Body of pancreas (tissue), 4 donors: ENCODE results near the gene KLHDC8B.

Experiments
- POLR2A ChIP-seq, 3 donors: fragments of 450-650 bp; IDR thresholded peaks; one replicate each; pipeline ENCODE4 v1.6.1; 2016; ENCODE audit warnings: antibody characterized with exemption in 3 of 3, mild to moderate bottlenecking in 2 of 3
- TF ChIP-seq, protein P1 (sequence below), 7 experiments: fragments of 450-650 bp in 4 of 7; fragments of 200-600 bp in 3 of 7; sonication (generic) in 3 of 7; IDR thresholded peaks; one replicate each; pipeline ENCODE4 v1.5.1; 2016 to 2019; ENCODE audit warnings: antibody characterized with exemption in 7 of 7

DNA sequence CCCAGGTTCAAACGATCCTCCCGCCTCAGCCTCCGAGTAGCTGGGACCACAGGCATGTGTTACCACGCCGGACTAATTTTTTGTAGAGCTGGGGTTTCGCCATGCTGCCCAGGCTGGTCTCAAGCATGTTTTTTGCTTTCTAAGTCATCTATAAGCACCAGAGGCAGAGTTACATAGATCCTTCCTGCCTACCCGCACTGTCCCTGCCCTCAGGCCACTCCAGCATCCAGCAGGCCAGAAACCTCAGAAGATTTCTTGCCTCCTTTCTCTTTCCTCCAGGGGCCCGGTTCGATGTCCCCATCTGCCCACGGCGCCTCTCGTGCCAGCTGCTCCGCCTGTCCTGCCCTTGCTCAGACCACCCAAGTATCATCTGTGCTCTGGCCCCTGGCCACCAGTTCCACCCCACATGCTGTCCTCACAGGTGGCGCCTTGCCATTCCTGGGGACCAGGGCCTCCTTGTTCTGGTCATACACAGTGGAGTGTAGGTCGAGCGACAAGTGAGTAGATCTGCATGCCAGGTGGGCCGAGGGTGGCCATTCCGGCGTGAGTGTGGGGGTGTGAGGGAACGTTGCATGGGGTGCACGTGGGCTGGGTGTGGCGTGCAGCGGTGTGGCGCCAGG lies 27.3 kb downstream of the KLHDC8B start:
- TF ChIP-seq, protein P1, sequence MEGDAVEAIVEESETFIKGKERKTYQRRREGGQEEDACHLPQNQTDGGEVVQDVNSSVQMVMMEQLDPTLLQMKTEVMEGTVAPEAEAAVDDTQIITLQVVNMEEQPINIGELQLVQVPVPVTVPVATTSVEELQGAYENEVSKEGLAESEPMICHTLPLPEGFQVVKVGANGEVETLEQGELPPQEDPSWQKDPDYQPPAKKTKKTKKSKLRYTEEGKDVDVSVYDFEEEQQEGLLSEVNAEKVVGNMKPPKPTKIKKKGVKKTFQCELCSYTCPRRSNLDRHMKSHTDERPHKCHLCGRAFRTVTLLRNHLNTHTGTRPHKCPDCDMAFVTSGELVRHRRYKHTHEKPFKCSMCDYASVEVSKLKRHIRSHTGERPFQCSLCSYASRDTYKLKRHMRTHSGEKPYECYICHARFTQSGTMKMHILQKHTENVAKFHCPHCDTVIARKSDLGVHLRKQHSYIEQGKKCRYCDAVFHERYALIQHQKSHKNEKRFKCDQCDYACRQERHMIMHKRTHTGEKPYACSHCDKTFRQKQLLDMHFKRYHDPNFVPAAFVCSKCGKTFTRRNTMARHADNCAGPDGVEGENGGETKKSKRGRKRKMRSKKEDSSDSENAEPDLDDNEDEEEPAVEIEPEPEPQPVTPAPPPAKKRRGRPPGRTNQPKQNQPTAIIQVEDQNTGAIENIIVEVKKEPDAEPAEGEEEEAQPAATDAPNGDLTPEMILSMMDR (IDR thresholded peaks at IDR 0.05): no peak
- TF ChIP-seq POLR2A (IDR thresholded peaks at IDR 0.05): no peak
